ENCODE measurements around the gene SERBP1. TPM values are rescaled to one million over a fixed set of nuclear protein-coding genes. Genes with fewer than 3 reads are reported as not detected.

SERBP1 gene
- total RNA-seq, 4 donors from 2014 or later, result 203 to 254 (median 223) TPM

GRCh38 chr1:67377253-67377652 is 52.9 kb downstream of the SERBP1 start:
- Histone ChIP-seq H3K27me3 (no peaks in the 10 kb centered on the region), H3K9me3 (peaks cover 0 to 5% (median 0%) of the 10 kb centered on the region in 4 donors), H3K4me1 (no peaks in the 10 kb centered on the region), H3K27ac (replicated peaks in 1 of 4) (no peak overlapping the region), H3K4me3 (no peak overlapping the region), H3K36me3 (no peaks in the 10 kb centered on the region)
- TF ChIP-seq EP300 (IDR thresholded peaks at IDR 0.05) (no peak), POLR2A (IDR thresholded peaks at IDR 0.05; ENCODE audit: low read depth) (no peak), CTCF (IDR thresholded peaks at IDR 0.05) (no peak), POLR2AphosphoS5 (IDR thresholded peaks at IDR 0.05) (no peak)
- 94% methylated on average over 1 of the region's 1 CpG for WGBS
- DNase-seq (ENCODE audit: extremely low spot score), result no peak
- intact Hi-C loops (cut with DNase I), result no loop called here

GRCh38 chr1:67376381-67376780 is 53.8 kb downstream of the SERBP1 start:
- Histone ChIP-seq H3K36me3 (no peaks in the 10 kb centered on the region), H3K27me3 (no peaks in the 10 kb centered on the region), H3K4me3 (no peak overlapping the region), H3K27ac (replicated peaks in 1 of 4) (no peak overlapping the region), H3K4me1 (no peaks in the 10 kb centered on the region), H3K9me3 (peaks cover 0 to 5% (median 0%) of the 10 kb centered on the region in 4 donors)
- WGBS, result 59% methylated on average over 3 of the region's 3 CpGs
- intact Hi-C loops (cut with DNase I), result no loop called here
- DNase-seq (ENCODE audit: extremely low spot score), result no peak
- TF ChIP-seq CTCF (IDR thresholded peaks at IDR 0.05) (no peak), POLR2A (IDR thresholded peaks at IDR 0.05; ENCODE audit: low read depth) (no peak), POLR2AphosphoS5 (IDR thresholded peaks at IDR 0.05) (no peak), EP300 (IDR thresholded peaks at IDR 0.05) (no peak)

GRCh38 chr1:67372898-67373297 is 57.3 kb downstream of the SERBP1 start:
- intact Hi-C loops (cut with DNase I), result no loop called here
- no peaks in the 10 kb centered on the region for H3K36me3 ChIP-seq
- H3K27me3 ChIP-seq, result no peaks in the 10 kb centered on the region
- H3K4me1 ChIP-seq, result no peaks in the 10 kb centered on the region
- TF ChIP-seq POLR2A (IDR thresholded peaks at IDR 0.05; ENCODE audit: low read depth) (no peak), CTCF (IDR thresholded peaks at IDR 0.05) (no peak), EP300 (IDR thresholded peaks at IDR 0.05) (no peak), POLR2AphosphoS5 (IDR thresholded peaks at IDR 0.05) (no peak)
- DNase-seq (ENCODE audit: extremely low spot score), result no peak
- H3K4me3 ChIP-seq, result no peak overlapping the region
- no peak overlapping the region for H3K27ac ChIP-seq (replicated peaks in 1 of 4)
- no peaks in the 10 kb centered on the region for H3K9me3 ChIP-seq

- Histone ChIP-seq H3K27me3 (no peaks in the 10 kb centered on the region), H3K9me3 (no peaks in the 10 kb centered on the region), H3K4me3 (no peak overlapping the region), H3K4me1 (peaks cover 0 to 4% (median 0%) of the 10 kb centered on the region in 4 donors), H3K27ac (replicated peaks in 1 of 4) (no peak overlapping the region), H3K36me3 (no peaks in the 10 kb centered on the region)
- DNase-seq (ENCODE audit: extremely low spot score), result no peak
- intact Hi-C loops (cut with DNase I), result no loop called here
- TF ChIP-seq EP300 (IDR thresholded peaks at IDR 0.05) (no peak), POLR2A (IDR thresholded peaks at IDR 0.05; ENCODE audit: low read depth) (no peak), CTCF (IDR thresholded peaks at IDR 0.05) (no peak), POLR2AphosphoS5 (IDR thresholded peaks at IDR 0.05) (no peak)
- WGBS, result 52% methylated on average over 3 of the region's 3 CpGs
These were observed 58.1 kb downstream of the SERBP1 start for GRCh38 chr1:67372136-67372535.

GRCh38 chr1:67371681-67372080 is 58.5 kb downstream of the SERBP1 start:
- Histone ChIP-seq H3K27ac (replicated peaks in 1 of 4) (no peak overlapping the region), H3K27me3 (no peaks in the 10 kb centered on the region), H3K9me3 (no peaks in the 10 kb centered on the region), H3K4me1 (peaks cover 0 to 4% (median 0%) of the 10 kb centered on the region in 4 donors), H3K4me3 (no peak overlapping the region), H3K36me3 (no peaks in the 10 kb centered on the region)
- DNase-seq (ENCODE audit: extremely low spot score), result no peak
- intact Hi-C loops (cut with DNase I), result no loop called here
- TF ChIP-seq POLR2A (IDR thresholded peaks at IDR 0.05; ENCODE audit: low read depth), result no peak
- TF ChIP-seq POLR2AphosphoS5 (IDR thresholded peaks at IDR 0.05), result no peak
- TF ChIP-seq EP300 (IDR thresholded peaks at IDR 0.05), result no peak
- TF ChIP-seq CTCF (IDR thresholded peaks at IDR 0.05), result no peak
- WGBS, result 82% methylated on average over 5 of the region's 5 CpGs
